K562 (cell line): ENCODE measurements around the gene FBXW10B. TPM values are rescaled to one million over a fixed set of nuclear protein-coding genes. Genes with fewer than 3 reads are reported as not detected.

Source experiments
- ATAC-seq: fragments of 200-7000 bp; cut with Tn5 transposase; 3 replicates; pipeline ENCODE4 v1.9.1; 2020; ENCODE audit warnings: moderate library complexity
- BruUV-seq: library from RNA; stranded (reverse); fragments of 400-500 nt; replicated peaks from 2 replicates; lab custom pipeline; 2021; lab: Mats Ljungman, UMichigan
- CTCF ChIA-PET: fragments of 300-600 bp; formaldehyde crosslinking; extraction: SDS; loops from one replicate; lab custom pipeline; 2021; ENCODE audit warnings: low intra/inter-chr PET ratio; lab: Yijun Ruan, JAX
- POLR2A ChIA-PET: fragments of 300-600, 350-650 bp; sonication (Branson Sonifier 250); formaldehyde crosslinking; extraction: SDS; loops from one replicate; lab custom pipeline; 2021; ENCODE audit warnings: antibody characterized with exemption, inconsistent platforms; lab: Yijun Ruan, JAX
- DNase-seq, 4 experiments: peaks; one replicate each; pipeline versions ENCODE4 v3.0.0 to v3.0.0-alpha.2; 2011 to 2018; ENCODE audit warnings: low spot score in 3 of 4, mixed read lengths in 3 of 4; ENCODE audit errors: extremely low read depth in 1 of 4
- FAIRE-seq: peaks from 2 replicates; lab custom pipeline; 2011; peaks lifted over from hg19 to GRCh38; lab: Jason Lieb, UNC
- H2AFZ ChIP-seq: 2 replicates; pipeline ENCODE4 v1.6.0; 2011; ENCODE audit warnings: low read depth, low read length, control low read depth, inconsistent platforms
- H3K27ac ChIP-seq: fragments of 200-600 bp; 3 replicates; pipeline ENCODE4 v1.8.0; 2011; ENCODE audit warnings: low read depth, mild to moderate bottlenecking, control low read depth, inconsistent platforms, low read length, moderate library complexity, mixed read lengths; ENCODE audit errors: extremely low read depth
- H3K27me3 ChIP-seq, 2 experiments: fragments of 300-600 bp in 1 of 2; 2 replicates in 1 of 2; 3 replicates in 1 of 2; pipeline versions ENCODE4 v1.6.0 to v1.8.0; 2011; ENCODE audit warnings: inconsistent platforms in 2 of 2, low read length in 2 of 2, mild to moderate bottlenecking in 1 of 2, mixed read lengths in 1 of 2, moderate library complexity in 1 of 2; ENCODE audit not compliant: control insufficient read depth in 2 of 2, insufficient read depth in 2 of 2
- H3K36me3 ChIP-seq: fragments of 300-600 bp; 3 replicates; pipeline ENCODE4 v1.8.0; 2011; ENCODE audit warnings: mild to moderate bottlenecking, low read length, inconsistent platforms; ENCODE audit not compliant: control insufficient read depth, insufficient read depth
- H3K4me1 ChIP-seq, 2 experiments: fragments of 200-600 bp in 1 of 2; replicated peaks in 1 of 2; 2 replicates in 1 of 2; 3 replicates in 1 of 2; pipeline versions ENCODE4 v1.5.1 to v1.8.0; 2011; ENCODE audit warnings: inconsistent platforms in 2 of 2, low read length in 2 of 2, mild to moderate bottlenecking in 1 of 2, mixed read lengths in 1 of 2, moderate library complexity in 1 of 2; ENCODE audit not compliant: control insufficient read depth in 2 of 2, insufficient read depth in 2 of 2
- H3K4me2 ChIP-seq: 2 replicates; pipeline ENCODE4 v1.6.1; 2011; ENCODE audit warnings: low read length, control low read depth, inconsistent platforms, mixed read lengths; ENCODE audit not compliant: insufficient read depth
- H3K4me3 ChIP-seq: fragments of 200-600 bp; sonication (generic), shearing (Covaris generic); 2 replicates; pipeline ENCODE4 v1.5.1; 2016; ENCODE audit warnings: control low read depth, inconsistent platforms
- H3K79me2 ChIP-seq: fragments of 200-600 bp; 3 replicates; pipeline ENCODE4 v1.8.0; 2011; ENCODE audit warnings: low read length, inconsistent platforms; ENCODE audit not compliant: control insufficient read depth, insufficient read depth
- H3K9ac ChIP-seq, 2 experiments: 2 replicates each; pipeline versions ENCODE4 v1.6.0 to v1.6.1; 2011; ENCODE audit warnings: low read depth in 2 of 2, low read length in 2 of 2, control low read depth in 1 of 2, inconsistent platforms in 1 of 2, mild to moderate bottlenecking in 1 of 2, mixed read lengths in 1 of 2; ENCODE audit not compliant: insufficient read depth in 1 of 2
- H3K9me1 ChIP-seq: one replicate; pipeline ENCODE4 v1.6.0; 2011; ENCODE audit warnings: inconsistent platforms, mild to moderate bottlenecking, low read length, moderate library complexity; ENCODE audit not compliant: control insufficient read depth, insufficient read depth
- H3K9me3 ChIP-seq: replicated peaks from 2 replicates; pipeline ENCODE4 v1.5.1; 2011; ENCODE audit warnings: low read depth, low read length, inconsistent platforms; ENCODE audit not compliant: control insufficient read depth, insufficient read depth
- H4K20me1 ChIP-seq: replicated peaks from 2 replicates; pipeline ENCODE4 v1.6.1; 2011; ENCODE audit warnings: low read length, inconsistent platforms, mixed read lengths; ENCODE audit not compliant: control insufficient read depth, insufficient read depth
- BACH1 ChIP-seq: fragments of 200-800 bp; sonication (Bioruptor generic); IDR thresholded peaks from 2 replicates; pipeline ENCODE4 v1.6.1; 2016; ENCODE audit warnings: missing genetic modification characterization, missing compliant biosample characterization
- CAMTA2 ChIP-seq: fragments of 250-450 bp; sonication (Bioruptor Pico); conservative IDR thresholded peaks from 2 replicates; pipeline ENCODE4 v1.5.1; 2022
- CEBPG ChIP-seq, 3 experiments: fragments of 200-800 bp in 1 of 3; sonication (Bioruptor generic) in 1 of 3; sonication (generic) in 1 of 3; formaldehyde crosslinking in 1 of 3; IDR thresholded peaks in 2 of 3; conservative IDR thresholded peaks in 1 of 3; 2 replicates each; pipeline versions ENCODE4 v1.6.1 to v1.8.0; 2016 to 2022; ENCODE audit warnings: missing compliant biosample characterization in 2 of 3, missing genetic modification characterization in 2 of 3, mild to moderate bottlenecking in 1 of 3, missing genetic modification reagents in 1 of 3
- EGR1 ChIP-seq: fragments of 450-650 bp; conservative IDR thresholded peaks from 2 replicates; pipeline ENCODE4 v1.6.1; 2017; ENCODE audit warnings: mild to moderate bottlenecking
- HEY1 ChIP-seq: fragments of 250-450 bp; sonication (Bioruptor Pico); IDR thresholded peaks from 2 replicates; pipeline ENCODE4 v1.5.0; 2020; ENCODE audit warnings: mild to moderate bottlenecking, moderate library complexity, borderline replicate concordance
- NFIX ChIP-seq: fragments of 250-450 bp; sonication (Bioruptor Pico); IDR thresholded peaks from 2 replicates; pipeline ENCODE4 v1.4.0; 2020; ENCODE audit warnings: low read depth, mild to moderate bottlenecking, moderate library complexity
- PTBP1 ChIP-seq: fragments of 200-400 bp; formaldehyde crosslinking; IDR thresholded peaks from 2 replicates; pipeline ENCODE4 v1.6.1; 2017; ENCODE audit warnings: low read depth, low read length
- TCF7 ChIP-seq: sonication (generic); IDR thresholded peaks from 2 replicates; pipeline ENCODE4 v1.6.1; 2016; ENCODE audit warnings: antibody characterized with exemption, borderline replicate concordance
- TOE1 ChIP-seq, 2 experiments: fragments of 450-650 bp in 1 of 2; sonication (generic) in 1 of 2; formaldehyde crosslinking in 1 of 2; IDR thresholded peaks; 2 replicates each; pipeline versions ENCODE4 v1.7.1 to v1.8.0; 2016 to 2022; ENCODE audit warnings: borderline replicate concordance in 2 of 2, mild to moderate bottlenecking in 2 of 2, antibody characterized with exemption in 1 of 2, inconsistent platforms in 1 of 2, low read depth in 1 of 2, missing genetic modification reagents in 1 of 2, moderate library complexity in 1 of 2
- WGBS: fragments of 100-300 bp; shearing (Covaris generic); methylation state at CpG from one replicate; pipeline ENCODE4 v1.1.6; 2016; ENCODE audit warnings: low coverage, mixed read lengths; ENCODE audit not compliant: insufficient coverage; ENCODE audit errors: missing lambda C conversion rate; 5-methylcytosine and 5-hydroxymethylcytosine counted together
- in situ Hi-C: fragments of 300-500 bp; cut with MboI; formaldehyde crosslinking; loops from 4 replicates; pipeline ENCODE4 v1.15.0; 2018; ENCODE audit warnings: inconsistent platforms, mixed read lengths
- intact Hi-C: fragments of 100-400 bp; cut with micrococcal nuclease; formaldehyde crosslinking; loops from 2 replicates; pipeline ENCODE4 v1.14.2; 2022
- polyA plus RNA-seq, 8 experiments: library from polyadenylated mRNA; depleted of rRNA in 4 of 8; stranded (reverse) in 5 of 8; unstranded in 3 of 8; fragments of >200 nt; fragmentation: Nextera tagmentation in 2 of 8; fragmentation: Illumina TruSeq in 1 of 8; extraction: Ambion mirVana in 2 of 8; extraction: Trizol in 1 of 8; gene quantifications; 2 replicates each; pipeline versions ENCODE4 v1.2.1 to v1.2.3, GENCODE V29; 2011 to 2014; ENCODE audit warnings: inconsistent platforms in 1 of 8, missing spikeins in 1 of 8
- total RNA-seq, 7 experiments: library from RNA; depleted of rRNA in 6 of 7; stranded (reverse); fragments of >200 nt in 6 of 7; fragmentation: Illumina TruSeq in 2 of 7; extraction: Trizol in 2 of 7; gene quantifications; 2 replicates each; pipeline versions ENCODE4 v1.2.1 to v1.2.3, GENCODE V29; 2011 to 2021; ENCODE audit warnings: low replicate concordance in 1 of 7
- TF ChIP-seq, protein P1 (sequence below), 2 experiments: IDR thresholded peaks; 2 replicates each; pipeline ENCODE4 v1.6.1; 2011; ENCODE audit warnings: borderline replicate concordance in 1 of 2, control low read depth in 1 of 2, low read depth in 1 of 2, low read length in 1 of 2, mild to moderate bottlenecking in 1 of 2, mixed read lengths in 1 of 2, moderate library complexity in 1 of 2; ENCODE audit not compliant: insufficient read depth in 1 of 2, insufficient read length in 1 of 2, poor library complexity in 1 of 2, severe bottlenecking in 1 of 2; ENCODE audit errors: extremely low read depth in 1 of 2
- TF ChIP-seq, protein P2 (sequence below): fragments of 450-650 bp; IDR thresholded peaks from 2 replicates; pipeline ENCODE4 v1.6.1; 2016; ENCODE audit warnings: low read depth

FBXW10B gene
- total and polyA plus RNA-seq, 9 of the 15 experiments (the other 6 are each of a cell fraction or from before 2014, with no cell fraction given) = 0.11 to 0.33 (median 0.16) TPM; not detected in 5

DNA sequence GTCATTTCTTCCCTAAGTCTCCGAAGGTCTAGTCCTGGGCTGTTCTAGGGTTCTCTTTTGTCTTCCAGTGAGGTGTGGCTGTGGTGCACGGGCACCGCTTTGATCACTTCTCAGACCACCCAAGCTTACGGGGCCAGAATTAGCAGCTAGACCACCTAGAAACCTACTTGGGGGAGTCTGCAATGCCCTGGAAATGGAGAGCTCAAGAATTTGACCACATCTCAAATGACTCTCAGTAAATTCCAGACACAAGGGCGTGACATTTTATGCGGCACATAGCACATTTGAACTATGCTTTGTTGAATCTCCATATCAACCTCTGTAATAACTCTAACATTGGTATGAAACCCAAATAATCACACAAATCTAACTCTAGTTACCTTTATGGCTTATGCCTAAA, 39.7 kb upstream of the FBXW10B start (continued):
- TF ChIP-seq BACH1 (tag) (no peak), TOE1 (IDR thresholded peaks at IDR 0.05; ENCODE audit: borderline replicate concordance) (no peak), TOE1 (CRISPR knock-in tag; IDR thresholded peaks at IDR 0.05; ENCODE audit: borderline replicate concordance, low read depth) (no peak), EGR1 (no peak), TCF7 (no peak), NFIX (CRISPR knock-in tag) (no peak), CEBPG (CRISPR knock-in tag; IDR thresholded peaks at IDR 0.05) (no peak), CEBPG (tag; conservative IDR thresholded peaks at IDR 0.05 in 1 of 2, IDR thresholded peaks at IDR 0.05 in 1 of 2) (no peak)
- TF ChIP-seq, protein P1, sequence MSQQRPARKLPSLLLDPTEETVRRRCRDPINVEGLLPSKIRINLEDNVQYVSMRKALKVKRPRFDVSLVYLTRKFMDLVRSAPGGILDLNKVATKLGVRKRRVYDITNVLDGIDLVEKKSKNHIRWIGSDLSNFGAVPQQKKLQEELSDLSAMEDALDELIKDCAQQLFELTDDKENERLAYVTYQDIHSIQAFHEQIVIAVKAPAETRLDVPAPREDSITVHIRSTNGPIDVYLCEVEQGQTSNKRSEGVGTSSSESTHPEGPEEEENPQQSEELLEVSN (IDR thresholded peaks at IDR 0.05; ENCODE audit: borderline replicate concordance in 1 of 2, extremely low read depth in 1 of 2, insufficient read depth in 1 of 2, insufficient read length in 1 of 2, low read depth in 1 of 2, low read length in 1 of 2, poor library complexity in 1 of 2, severe bottlenecking in 1 of 2) = no peak

DNA sequence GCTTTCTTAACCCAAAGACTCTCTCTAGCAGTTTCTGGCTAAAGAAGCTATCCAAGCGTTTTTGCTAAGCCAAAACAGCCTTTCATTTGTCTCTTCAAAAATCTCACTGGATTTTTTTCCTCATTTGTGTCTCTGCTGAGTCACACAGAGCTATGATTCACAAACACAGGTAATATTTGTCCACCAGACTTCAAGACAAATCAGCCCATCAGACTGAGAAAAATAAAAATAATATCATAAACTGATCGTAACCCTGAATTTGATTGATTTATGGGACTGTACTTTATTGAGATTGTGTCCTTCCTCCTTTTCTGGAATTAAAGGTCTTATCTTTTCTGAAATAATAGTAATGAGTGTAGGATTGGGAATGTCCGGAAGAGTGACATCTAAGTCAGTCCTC, 38.8 kb upstream of the FBXW10B start:
- ATAC-seq = no peak
- DNase-seq = no peak
- Histone ChIP-seq H3K4me3 (no peak overlapping the region), H3K36me3 (peaks cover 2% of the 10 kb centered on the region; the same call in 1 of the 3 replicates), H3K9ac (no peak overlapping the region), H3K79me2 (no peaks in the 10 kb centered on the region), H3K9me3 (no peaks in the 10 kb centered on the region), H2AFZ (no peak overlapping the region), H3K27me3 (no peaks in the 10 kb centered on the region), H3K9me1 (no peaks in the 10 kb centered on the region), H3K27ac (no peak overlapping the region), H4K20me1 (no peaks in the 10 kb centered on the region), H3K4me1 (no peaks in the 10 kb centered on the region), H3K4me2 (no peak overlapping the region)
- ChIA-PET CTCF (no interaction called here), POLR2A (no interaction called here)
- 70% methylated on average over 3 of the region's 3 CpGs for WGBS
- intact Hi-C loops (no loop called here), in situ Hi-C loops (no loop called here)
- no TSS peak for BruUV-seq
- FAIRE-seq = no peak
- TF ChIP-seq HEY1 = no peak
- TF ChIP-seq CAMTA2 (CRISPR knock-in tag) = no peak
- TF ChIP-seq, protein P2, sequence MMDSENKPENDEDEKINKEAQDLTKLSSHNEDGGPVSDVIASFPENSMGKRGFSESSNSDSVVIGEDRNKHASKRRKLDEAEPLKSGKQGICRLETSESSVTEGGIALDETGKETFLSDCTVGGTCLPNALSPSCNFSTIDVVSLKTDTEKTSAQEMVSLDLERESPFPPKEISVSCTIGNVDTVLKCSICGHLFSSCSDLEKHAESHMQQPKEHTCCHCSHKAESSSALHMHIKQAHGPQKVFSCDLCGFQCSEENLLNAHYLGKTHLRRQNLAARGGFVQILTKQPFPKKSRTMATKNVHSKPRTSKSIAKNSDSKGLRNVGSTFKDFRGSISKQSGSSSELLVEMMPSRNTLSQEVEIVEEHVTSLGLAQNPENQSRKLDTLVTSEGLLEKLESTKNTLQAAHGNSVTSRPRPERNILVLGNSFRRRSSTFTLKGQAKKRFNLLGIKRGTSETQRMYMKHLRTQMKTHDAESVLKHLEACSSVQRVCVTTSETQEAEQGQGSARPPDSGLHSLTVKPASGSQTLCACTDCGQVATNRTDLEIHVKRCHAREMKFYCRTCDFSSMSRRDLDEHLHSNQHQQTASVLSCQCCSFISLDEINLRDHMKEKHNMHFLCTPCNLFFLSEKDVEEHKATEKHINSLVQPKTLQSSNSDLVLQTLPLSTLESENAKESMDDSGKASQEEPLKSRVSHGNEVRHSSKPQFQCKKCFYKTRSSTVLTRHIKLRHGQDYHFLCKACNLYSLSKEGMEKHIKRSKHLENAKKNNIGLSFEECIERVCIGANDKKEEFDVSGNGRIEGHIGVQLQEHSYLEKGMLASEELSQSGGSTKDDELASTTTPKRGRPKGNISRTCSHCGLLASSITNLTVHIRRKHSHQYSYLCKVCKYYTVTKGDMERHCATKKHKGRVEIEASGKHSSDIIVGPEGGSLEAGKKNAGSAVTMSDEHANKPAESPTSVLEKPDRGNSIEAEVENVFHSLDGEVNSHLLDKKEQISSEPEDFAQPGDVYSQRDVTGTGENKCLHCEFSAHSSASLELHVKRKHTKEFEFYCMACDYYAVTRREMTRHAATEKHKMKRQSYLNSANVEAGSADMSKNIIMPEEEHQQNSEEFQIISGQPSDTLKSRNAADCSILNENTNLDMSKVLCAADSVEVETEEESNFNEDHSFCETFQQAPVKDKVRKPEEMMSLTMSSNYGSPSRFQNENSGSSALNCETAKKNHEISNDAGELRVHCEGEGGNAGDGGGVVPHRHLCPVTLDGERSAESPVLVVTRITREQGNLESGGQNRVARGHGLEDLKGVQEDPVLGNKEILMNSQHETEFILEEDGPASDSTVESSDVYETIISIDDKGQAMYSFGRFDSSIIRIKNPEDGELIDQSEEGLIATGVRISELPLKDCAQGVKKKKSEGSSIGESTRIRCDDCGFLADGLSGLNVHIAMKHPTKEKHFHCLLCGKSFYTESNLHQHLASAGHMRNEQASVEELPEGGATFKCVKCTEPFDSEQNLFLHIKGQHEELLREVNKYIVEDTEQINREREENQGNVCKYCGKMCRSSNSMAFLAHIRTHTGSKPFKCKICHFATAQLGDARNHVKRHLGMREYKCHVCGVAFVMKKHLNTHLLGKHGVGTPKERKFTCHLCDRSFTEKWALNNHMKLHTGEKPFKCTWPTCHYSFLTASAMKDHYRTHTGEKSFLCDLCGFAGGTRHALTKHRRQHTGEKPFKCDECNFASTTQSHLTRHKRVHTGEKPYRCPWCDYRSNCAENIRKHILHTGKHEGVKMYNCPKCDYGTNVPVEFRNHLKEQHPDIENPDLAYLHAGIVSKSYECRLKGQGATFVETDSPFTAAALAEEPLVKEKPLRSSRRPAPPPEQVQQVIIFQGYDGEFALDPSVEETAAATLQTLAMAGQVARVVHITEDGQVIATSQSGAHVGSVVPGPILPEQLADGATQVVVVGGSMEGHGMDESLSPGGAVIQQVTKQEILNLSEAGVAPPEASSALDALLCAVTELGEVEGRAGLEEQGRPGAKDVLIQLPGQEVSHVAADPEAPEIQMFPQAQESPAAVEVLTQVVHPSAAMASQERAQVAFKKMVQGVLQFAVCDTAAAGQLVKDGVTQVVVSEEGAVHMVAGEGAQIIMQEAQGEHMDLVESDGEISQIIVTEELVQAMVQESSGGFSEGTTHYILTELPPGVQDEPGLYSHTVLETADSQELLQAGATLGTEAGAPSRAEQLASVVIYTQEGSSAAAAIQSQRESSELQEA = no peak
- no peak for TF ChIP-seq PTBP1
